ENCODE measurements around the gene REN. TPM values are rescaled to one million over a fixed set of nuclear protein-coding genes. Genes with fewer than 3 reads are reported as not detected.

REN gene
- total RNA-seq, 1 experiment from 2014 or later, result 15.6 TPM

DNA sequence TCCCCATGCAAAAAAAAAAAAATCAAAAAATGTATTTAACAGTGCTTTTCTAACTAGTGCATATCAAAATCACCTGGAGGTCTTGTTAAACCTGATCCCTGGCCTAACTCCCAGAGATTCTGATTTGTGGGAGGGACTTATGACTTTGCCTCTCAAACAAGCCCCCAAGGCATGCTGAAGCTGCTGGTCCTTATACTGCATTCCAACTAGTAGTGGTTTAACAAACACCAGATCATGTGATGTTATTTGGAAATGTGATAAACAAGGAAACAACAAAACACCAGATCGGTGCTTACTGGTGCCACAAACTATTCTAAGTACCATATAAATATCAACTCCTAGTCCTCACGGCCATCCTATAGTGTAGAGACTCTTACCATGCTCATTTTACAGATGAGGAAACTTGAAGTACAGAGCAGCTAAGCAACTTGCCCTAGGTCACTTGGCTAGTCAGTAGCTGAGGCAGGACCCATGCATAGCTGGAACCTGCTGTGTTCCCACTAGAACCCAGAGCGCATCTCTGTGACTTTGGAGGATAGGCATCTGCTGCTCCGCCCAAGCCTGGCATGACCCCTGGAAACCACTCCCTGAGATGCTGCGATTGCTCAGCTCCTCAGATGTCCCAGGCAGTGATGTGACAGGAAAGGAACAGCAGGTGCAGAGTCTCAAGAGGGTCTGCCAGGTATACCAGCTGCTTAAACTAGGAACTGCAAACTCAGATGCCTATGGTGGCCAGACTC, 55.1 kb downstream of the REN start:
- DNase-seq (ENCODE audit: low spot score), result peak; percentile 9

- no peak for DNase-seq (ENCODE audit: low spot score)
Measured at GRCh38 chr1:204108312-204109141, 57.6 kb downstream of the REN start.

- DNase-seq (ENCODE audit: low spot score), result no peak
Measured at GRCh38 chr1:204107892-204108291, 58.2 kb downstream of the REN start.

DNA sequence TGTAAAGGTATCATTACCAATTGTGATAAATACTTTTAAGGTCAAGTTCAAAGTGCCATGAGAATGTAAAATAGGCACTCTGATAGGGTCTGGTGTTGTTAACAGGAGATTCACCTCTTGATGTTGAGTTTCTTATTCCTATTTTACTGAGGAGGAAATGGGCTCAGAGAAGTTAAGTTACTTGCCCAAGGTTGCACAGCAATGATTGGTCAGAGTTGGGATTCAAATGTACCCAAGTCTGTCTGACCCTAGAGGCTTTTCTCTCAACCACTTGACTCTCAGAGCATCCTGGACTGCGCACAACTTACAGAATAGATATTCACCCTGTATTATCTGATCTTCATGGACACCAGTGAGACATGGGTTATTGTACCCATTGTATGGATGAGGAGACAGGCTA, 59.3 kb downstream of the REN start:
- DNase-seq (ENCODE audit: low spot score), result no peak

GRCh38 chr1:204105131-204105515, 61.0 kb downstream of the REN start:
- no peak for DNase-seq (ENCODE audit: low spot score)

Other genes starting within 250 kb of the REN start
- gene SOX13, start 93.2 kb downstream of the REN start, total RNA-seq (2014; rRNA removed; shearing (Covaris generic)), result 28.7 and 32.8 TPM in 2 replicates
- 0.15 TPM in 1 of 2 replicates, not detected in the other for gene ETNK2, start 14.3 kb downstream of the REN start, total RNA-seq (2014; rRNA removed; shearing (Covaris generic))
- 0.23 and 3.1 TPM in 2 replicates for gene KISS1, start 30.2 kb upstream of the REN start, total RNA-seq (2014; rRNA removed; shearing (Covaris generic))
- 10.8 and 28.7 TPM in 2 replicates for gene GOLT1A, start 47.7 kb upstream of the REN start, total RNA-seq (2014; rRNA removed; shearing (Covaris generic))
- gene PLEKHA6, start 193.6 kb upstream of the REN start, total RNA-seq (2014; rRNA removed; shearing (Covaris generic)), result 76.7 and 88.6 TPM in 2 replicates
- 32.6 and 40.7 TPM in 2 replicates for gene PPP1R15B, start 245.5 kb upstream of the REN start, total RNA-seq (2014; rRNA removed; shearing (Covaris generic))

Measured in HT-29 (cell line).